HepG2 (cell line): ENCODE measurements around the gene DDIAS. TPM values are rescaled to one million over a fixed set of nuclear protein-coding genes. Genes with fewer than 3 reads are reported as not detected.

Experiments
- ATAC-seq: fragments of 200-7000 bp; cut with Tn5 transposase; 3 replicates; pipeline ENCODE4 v1.9.1; 2020; ENCODE audit warnings: mild to moderate bottlenecking, moderate library complexity
- BruUV-seq: library from RNA; stranded (reverse); fragments of 400-500 nt; replicated peaks from 2 replicates; lab custom pipeline; 2021; lab: Mats Ljungman, UMichigan
- CTCF ChIA-PET: fragments of 300-600 bp; formaldehyde crosslinking; extraction: SDS; loops from one replicate; lab custom pipeline; 2021; ENCODE audit warnings: low total read pairs, inconsistent platforms, low intra/inter-chr PET ratio; lab: Yijun Ruan, JAX
- POLR2A ChIA-PET: fragments of 350-600 bp; sonication (Branson Sonifier 250); formaldehyde crosslinking; loops from one replicate; lab custom pipeline; 2020; ENCODE audit warnings: antibody characterized with exemption, inconsistent platforms; lab: Yijun Ruan, JAX
- DNase-seq: peaks from one replicate; pipeline ENCODE4 v3.0.0-alpha.2; 2015; ENCODE audit warnings: low spot score
- FAIRE-seq: peaks from 3 replicates; lab custom pipeline; 2011; peaks lifted over from hg19 to GRCh38; lab: Jason Lieb, UNC
- H2AFZ ChIP-seq: one replicate; pipeline ENCODE4 v1.6.1; 2011; ENCODE audit warnings: low read length, inconsistent platforms
- H3K27ac ChIP-seq: fragments of 300-600 bp; 3 replicates; pipeline ENCODE4 v1.8.0; 2011; ENCODE audit warnings: mixed run types, mild to moderate bottlenecking, mixed read lengths, low read length, inconsistent platforms; ENCODE audit not compliant: insufficient read depth; ENCODE audit errors: extremely low read length
- H3K27me3 ChIP-seq, 2 experiments: fragments of 200-600 bp in 1 of 2; 2 replicates in 1 of 2; 3 replicates in 1 of 2; pipeline versions ENCODE4 v1.6.0 to v1.8.0; 2011; ENCODE audit warnings: low read length in 2 of 2, mild to moderate bottlenecking in 2 of 2, moderate library complexity in 2 of 2, inconsistent platforms in 1 of 2; ENCODE audit not compliant: insufficient read depth in 2 of 2, control insufficient read depth in 1 of 2
- H3K36me3 ChIP-seq, 2 experiments: fragments of 200-600 bp in 1 of 2; replicated peaks in 1 of 2; 2 replicates in 1 of 2; 3 replicates in 1 of 2; pipeline versions ENCODE4 v1.5.1 to v1.8.0; 2011; ENCODE audit warnings: low read length in 2 of 2, inconsistent platforms in 1 of 2; ENCODE audit not compliant: insufficient read depth in 2 of 2, control insufficient read depth in 1 of 2
- H3K4me1 ChIP-seq: 2 replicates; pipeline ENCODE4 v1.5.1; 2012; ENCODE audit warnings: low read length, inconsistent platforms; ENCODE audit not compliant: insufficient read depth
- H3K4me2 ChIP-seq: 2 replicates; pipeline ENCODE4 v1.6.0; 2011; ENCODE audit warnings: low read depth, low read length, inconsistent platforms
- H3K4me3 ChIP-seq, 3 experiments: fragments of 200-600 bp in 1 of 3; sonication (generic), shearing (Covaris generic) in 1 of 3; replicated peaks in 1 of 3; 2 replicates each; pipeline ENCODE4 v1.5.1; 2011 to 2016; ENCODE audit warnings: low read length in 3 of 3, inconsistent platforms in 2 of 3, low read depth in 2 of 3, mild to moderate bottlenecking in 2 of 3, control low read depth in 1 of 3, mixed read lengths in 1 of 3; ENCODE audit not compliant: insufficient read depth in 1 of 3
- H3K79me2 ChIP-seq: one replicate; pipeline ENCODE4 v1.6.1; 2011; ENCODE audit warnings: low read length, inconsistent platforms; ENCODE audit not compliant: insufficient read depth
- H3K9ac ChIP-seq: 2 replicates; pipeline ENCODE4 v1.6.0; 2011; ENCODE audit warnings: mild to moderate bottlenecking, low read depth, low read length, inconsistent platforms; ENCODE audit not compliant: insufficient read depth
- H3K9me3 ChIP-seq: 2 replicates; pipeline ENCODE4 v1.5.1; 2012; ENCODE audit warnings: mild to moderate bottlenecking, low read length
- H4K20me1 ChIP-seq: 2 replicates; pipeline ENCODE4 v1.6.0; 2011; ENCODE audit warnings: inconsistent platforms, mild to moderate bottlenecking, low read length, moderate library complexity; ENCODE audit not compliant: insufficient read depth
- GLI4 ChIP-seq: sonication (generic); formaldehyde crosslinking; IDR thresholded peaks from 2 replicates; pipeline ENCODE4 v1.5.1; 2020; ENCODE audit warnings: missing genetic modification reagents, mild to moderate bottlenecking, moderate library complexity, borderline replicate concordance
- KLF16 ChIP-seq, 2 experiments: sonication (generic) in 1 of 2; formaldehyde crosslinking in 1 of 2; IDR thresholded peaks; 2 replicates each; pipeline versions ENCODE4 v1.6.1 to v1.8.0; 2016 to 2023; ENCODE audit warnings: missing genetic modification reagents in 2 of 2, missing compliant biosample characterization in 1 of 2
- NFE2L2 ChIP-seq: fragments of 150-350 bp; IDR thresholded peaks from 2 replicates; pipeline ENCODE4 v1.6.1; 2014; ENCODE audit warnings: low read length
- NKX3-1 ChIP-seq: sonication (generic); formaldehyde crosslinking; IDR thresholded peaks from 2 replicates; pipeline ENCODE4 v1.5.0; 2020; ENCODE audit warnings: missing genetic modification reagents
- U2AF2 ChIP-seq: fragments of 200-400 bp; formaldehyde crosslinking; IDR thresholded peaks from 2 replicates; pipeline ENCODE4 v1.6.1; 2017; ENCODE audit warnings: low read depth, mild to moderate bottlenecking, low read length
- ZSCAN21 ChIP-seq: sonication (generic); formaldehyde crosslinking; IDR thresholded peaks from 2 replicates; pipeline ENCODE4 v1.8.0; 2022; ENCODE audit warnings: mild to moderate bottlenecking, missing genetic modification reagents, moderate library complexity, borderline replicate concordance
- WGBS: methylation state at CpG from one replicate; pipeline ENCODE4 v1.1.6; 2017; ENCODE audit warnings: low lambda C conversion rate; 5-methylcytosine and 5-hydroxymethylcytosine counted together
- in situ Hi-C: cut with HindIII; loops from 2 replicates; pipeline ENCODE4 v1.10.0; 2017; ENCODE audit warnings: low pct_unique_long_range_greater_than_20kb; ENCODE audit not compliant: extremely low pct_ligation_motif_present
- intact Hi-C: fragments of 100-400 bp; cut with micrococcal nuclease; formaldehyde crosslinking; loops from one replicate; pipeline ENCODE4 v1.10.0; 2022; ENCODE audit not compliant: unreplicated experiment
- polyA plus RNA-seq, 8 experiments: library from polyadenylated mRNA; depleted of rRNA in 3 of 8; stranded (reverse) in 7 of 8; unstranded in 1 of 8; fragments of >200 nt; fragmentation: Illumina TruSeq in 4 of 8; extraction: Trizol in 4 of 8; gene quantifications; 2 replicates each; pipeline versions ENCODE4 v1.2.1 to v1.2.3, GENCODE V29; 2011 to 2016; ENCODE audit warnings: low read depth in 4 of 8, missing spikeins in 1 of 8, mixed read lengths in 1 of 8; ENCODE audit not compliant: insufficient read depth in 1 of 8
- total RNA-seq, 5 experiments: library from RNA; depleted of rRNA; stranded (reverse); fragments of >200 nt; fragmentation: Illumina TruSeq; extraction: Trizol; gene quantifications; 2 replicates each; pipeline ENCODE4 v1.2.3, GENCODE V29; 2016; ENCODE audit warnings: low read depth in 1 of 5
- TF ChIP-seq, protein P1 (sequence below): IDR thresholded peaks from 2 replicates; pipeline ENCODE4 v1.6.1; 2016; ENCODE audit warnings: low read depth

The DDIAS gene
- total and polyA plus RNA-seq, 2 of the 13 experiments (the other 11 are each of a cell fraction or from before 2014, with no cell fraction given), result 3.5 to 13.0 TPM

DNA sequence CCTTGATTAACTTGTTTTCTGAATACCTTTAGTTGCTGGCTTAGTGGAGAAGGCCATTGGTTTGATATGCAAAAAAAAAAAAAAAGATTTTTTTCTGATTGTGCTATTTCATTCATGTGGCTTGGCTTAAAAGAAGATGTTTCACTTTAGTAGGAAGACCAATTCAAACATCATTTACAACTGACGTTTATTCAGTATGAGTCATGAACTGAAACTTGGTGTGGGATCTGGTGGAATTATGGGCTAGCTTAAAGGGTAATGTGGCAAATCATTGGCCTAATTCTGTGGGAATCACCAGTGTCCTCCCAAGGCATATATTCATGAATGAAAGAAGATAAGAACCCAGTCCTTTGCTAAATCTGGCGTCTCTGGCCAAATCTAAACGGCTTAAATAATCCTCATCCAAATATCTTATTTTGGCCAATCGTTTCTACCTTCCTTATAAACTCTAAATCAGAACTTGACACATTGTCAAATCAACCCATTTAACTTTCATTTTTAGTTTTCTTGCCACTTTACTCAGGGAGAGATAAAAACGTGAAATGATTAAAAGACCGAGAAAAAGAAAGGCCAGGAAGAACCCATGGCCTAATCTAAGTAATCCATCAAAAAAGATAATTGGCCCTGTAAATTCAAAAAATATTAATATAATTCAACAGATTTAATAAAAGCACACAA is 77.0 kb downstream of the DDIAS start:
- Histone ChIP-seq H3K27me3 (no peaks in the 10 kb centered on the region), H3K4me3 (no peak overlapping the region), H4K20me1 (no peaks in the 10 kb centered on the region), H3K79me2 (no peaks in the 10 kb centered on the region), H2AFZ (no peak overlapping the region), H3K4me1 (0 out of 2 replicates have a peak, but pooled peaks cover 5% of the 10 kb centered on the region), H3K36me3 (peaks cover 0 to 10% of the 10 kb centered on the region in 2 experiments; a peak in 1 of 5 replicates), H3K9me3 (no peaks in the 10 kb centered on the region), H3K9ac (no peak overlapping the region), H3K4me2 (no peak overlapping the region), H3K27ac (no peak overlapping the region)
- POLR2A ChIA-PET, result no interaction called here
- DNase-seq (peak; percentile 30), FAIRE-seq (no peak), ATAC-seq (no peak)
- CTCF ChIA-PET, result no interaction called here
- TF ChIP-seq ZSCAN21 (no peak), NKX3-1 (CRISPR knock-in tag) (no peak), U2AF2 (no peak), KLF16 (CRISPR knock-in tag; IDR thresholded peaks at IDR 0.05) (no peak), NFE2L2 (no peak), GLI4 (no peak)
- TF ChIP-seq, protein P1, sequence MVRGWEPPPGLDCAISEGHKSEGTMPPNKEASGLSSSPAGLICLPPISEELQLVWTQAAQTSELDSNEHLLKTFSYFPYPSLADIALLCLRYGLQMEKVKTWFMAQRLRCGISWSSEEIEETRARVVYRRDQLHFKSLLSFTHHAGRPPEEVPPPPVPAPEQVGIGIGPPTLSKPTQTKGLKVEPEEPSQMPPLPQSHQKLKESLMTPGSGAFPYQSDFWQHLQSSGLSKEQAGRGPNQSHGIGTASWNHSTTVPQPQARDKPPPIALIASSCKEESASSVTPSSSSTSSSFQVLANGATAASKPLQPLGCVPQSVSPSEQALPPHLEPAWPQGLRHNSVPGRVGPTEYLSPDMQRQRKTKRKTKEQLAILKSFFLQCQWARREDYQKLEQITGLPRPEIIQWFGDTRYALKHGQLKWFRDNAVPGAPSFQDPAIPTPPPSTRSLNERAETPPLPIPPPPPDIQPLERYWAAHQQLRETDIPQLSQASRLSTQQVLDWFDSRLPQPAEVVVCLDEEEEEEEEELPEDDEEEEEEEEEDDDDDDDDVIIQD, result peak; percentile 20; the same call in 1 of the 2 replicates
- intact Hi-C loops (no loop called here), in situ Hi-C loops (no loop called here)
- no TSS peak for BruUV-seq
- 92% methylated on average over 6 of the region's 6 CpGs for WGBS
